Renal pelvis (tissue), 4 donors: ENCODE results near the gene HTR2A. TPM values are rescaled to one million over a fixed set of nuclear protein-coding genes. Genes with fewer than 3 reads are reported as not detected.

Experiments used
- DNase-seq: peaks from one replicate; pipeline ENCODE4 v3.0.0-alpha.2; 2013
- polyA plus RNA-seq, 3 donors: library from polyadenylated mRNA; unstranded; fragments of 120-200 nt; gene quantifications; one replicate each; pipeline ENCODE4 v1.2.1, GENCODE V29; 2013; ENCODE audit not compliant: insufficient read length in 3 of 3

The HTR2A gene
- polyA plus RNA-seq, 3 donors = 0.38 to 1.2 (median 0.61) TPM

- DNase-seq = no peak
These were observed 15.2 kb downstream of the HTR2A start for GRCh38 chr13:46881621-46882020.

GRCh38 chr13:46874006-46874405, 22.8 kb downstream of the HTR2A start:
- no peak for DNase-seq

- no peak for DNase-seq
These were observed 25.3 kb downstream of the HTR2A start for GRCh38 chr13:46871557-46871956.

GRCh38 chr13:46868091-46868490, 28.8 kb downstream of the HTR2A start:
- no peak for DNase-seq

GRCh38 chr13:46866150-46866549, 30.7 kb downstream of the HTR2A start:
- no peak for DNase-seq

GRCh38 chr13:46864941-46865340, 31.9 kb downstream of the HTR2A start:
- no peak for DNase-seq

- DNase-seq = no peak
These were observed 34.9 kb downstream of the HTR2A start for GRCh38 chr13:46861959-46862358.

GRCh38 chr13:46860722-46861121, 36.1 kb downstream of the HTR2A start:
- DNase-seq = no peak

GRCh38 chr13:46858776-46859175, 38.1 kb downstream of the HTR2A start:
- DNase-seq = no peak

GRCh38 chr13:46858163-46858562, 38.7 kb downstream of the HTR2A start:
- no peak for DNase-seq

- DNase-seq = no peak
These were observed 41.2 kb downstream of the HTR2A start for GRCh38 chr13:46855664-46856063.

GRCh38 chr13:46855166-46855565, 41.7 kb downstream of the HTR2A start:
- no peak for DNase-seq

GRCh38 chr13:46852168-46852567, 44.7 kb downstream of the HTR2A start:
- no peak for DNase-seq

GRCh38 chr13:46850214-46850613, 46.6 kb downstream of the HTR2A start:
- DNase-seq = no peak

- no peak for DNase-seq
These were observed 50.1 kb downstream of the HTR2A start for GRCh38 chr13:46846726-46847125.

GRCh38 chr13:46845146-46845545, 51.7 kb downstream of the HTR2A start:
- DNase-seq = no peak

GRCh38 chr13:46844431-46844830, 52.4 kb downstream of the HTR2A start:
- DNase-seq = no peak

GRCh38 chr13:46839399-46839798, 57.5 kb downstream of the HTR2A start:
- no peak for DNase-seq

- DNase-seq = no peak
These were observed 62.2 kb downstream of the HTR2A start for GRCh38 chr13:46834657-46835056.

- peak; percentile 55 for DNase-seq
These were observed 65.2 kb downstream of the HTR2A start for GRCh38 chr13:46831588-46832194.

GRCh38 chr13:46830405-46831005, 66.3 kb downstream of the HTR2A start:
- no peak for DNase-seq

GRCh38 chr13:46822551-46822950, 74.3 kb downstream of the HTR2A start:
- DNase-seq = no peak

GRCh38 chr13:46817838-46818476, 78.9 kb downstream of the HTR2A start:
- DNase-seq = no peak

- DNase-seq = no peak
These were observed 79.8 kb downstream of the HTR2A start for GRCh38 chr13:46817095-46817494.
